ENCODE measurements around the gene STPG4.

- TF ChIP-seq MXI1 (IDR thresholded peaks at IDR 0.05; ENCODE audit: low read depth, low read length) (no peak), CTCF (IDR thresholded peaks at IDR 0.05) (no peak), MAX (IDR thresholded peaks at IDR 0.05; ENCODE audit: low read depth) (no peak), RCOR1 (IDR thresholded peaks at IDR 0.05; ENCODE audit: low read length) (no peak)
Measured at GRCh38 chr2:47091118-47091517, 64.0 kb downstream of the STPG4 start.

Measured in SK-N-SH (cell line).